ENCODE results near the gene PLD6. TPM values are rescaled to one million over a fixed set of nuclear protein-coding genes. Genes with fewer than 3 reads are reported as not detected.
A peak's percentile ranks its signal among the peaks of the same experiment; 100 is the strongest.
"Not testable (repeated sequence)": the region's sequence is repeated elsewhere in the genome, so short reads cannot be mapped to it uniquely, and the experiment has no call there.

PLD6 gene
- total RNA-seq, 1 donor from 2014 or later: 1.2 TPM

GRCh38 chr17:17186051-17186450 lies 20.1 kb downstream of the PLD6 start:
- H3K27ac Mint-ChIP-seq: peak overlapping the region; percentile 67

GRCh38 chr17:17184985-17185757 lies 21.0 kb downstream of the PLD6 start:
- not testable (repeated sequence) for DNase-seq (ENCODE audit: low spot score, unreplicated experiment); H3K9me3 Mint-ChIP-seq (ENCODE audit: low read depth); H3K27ac Mint-ChIP-seq; H3K4me3 Mint-ChIP-seq (ENCODE audit: low read depth); H3K27me3 Mint-ChIP-seq
- H3K4me1 Mint-ChIP-seq (ENCODE audit: low read depth): peaks cover 27% of the 10 kb centered on the region
- H3K36me3 Mint-ChIP-seq (ENCODE audit: insufficient read depth): peaks cover 25% of the 10 kb centered on the region

More at GRCh38 chr17:17186051-17186450, 20.1 kb downstream of the PLD6 start:
- Mint-ChIP-seq H3K4me3 (ENCODE audit: low read depth) (no peak overlapping the region), H3K4me1 (ENCODE audit: low read depth) (peaks cover 27% of the 10 kb centered on the region), H3K36me3 (ENCODE audit: insufficient read depth) (peaks cover 20% of the 10 kb centered on the region), H3K27me3 (no peaks in the 10 kb centered on the region), H3K9me3 (ENCODE audit: low read depth) (no peaks in the 10 kb centered on the region)
- DNase-seq (ENCODE audit: low spot score, unreplicated experiment): no peak
- TF ChIP-seq CTCF (IDR thresholded peaks at IDR 0.05; ENCODE audit: unreplicated experiment): no peak

GRCh38 chr17:17183744-17184143 lies 22.4 kb downstream of the PLD6 start:
- DNase-seq (ENCODE audit: low spot score, unreplicated experiment): no peak

GRCh38 chr17:17182598-17183136 lies 23.5 kb downstream of the PLD6 start:
- Mint-ChIP-seq H3K4me1 (ENCODE audit: low read depth) (peaks cover 25% of the 10 kb centered on the region), H3K9me3 (ENCODE audit: low read depth) (no peaks in the 10 kb centered on the region), H3K4me3 (ENCODE audit: low read depth) (no peak overlapping the region), H3K27ac (no peak overlapping the region), H3K27me3 (no peaks in the 10 kb centered on the region), H3K36me3 (ENCODE audit: insufficient read depth) (peaks cover 24% of the 10 kb centered on the region)
- DNase-seq (ENCODE audit: low spot score, unreplicated experiment): no peak
- no peak for TF ChIP-seq CTCF (IDR thresholded peaks at IDR 0.05; ENCODE audit: unreplicated experiment)

More at GRCh38 chr17:17183744-17184143, 22.4 kb downstream of the PLD6 start:
- Mint-ChIP-seq H3K36me3 (ENCODE audit: insufficient read depth) (peaks cover 27% of the 10 kb centered on the region), H3K27ac (no peak overlapping the region), H3K4me3 (ENCODE audit: low read depth) (no peak overlapping the region), H3K9me3 (ENCODE audit: low read depth) (no peaks in the 10 kb centered on the region), H3K27me3 (no peaks in the 10 kb centered on the region), H3K4me1 (ENCODE audit: low read depth) (peaks cover 25% of the 10 kb centered on the region)
- TF ChIP-seq CTCF (IDR thresholded peaks at IDR 0.05; ENCODE audit: unreplicated experiment): no peak

- H3K36me3 Mint-ChIP-seq (ENCODE audit: insufficient read depth): peaks cover 26% of the 10 kb centered on the region
Observed at GRCh38 chr17:17181666-17182597, 24.2 kb downstream of the PLD6 start.

More at GRCh38 chr17:17181666-17182597, 24.2 kb downstream of the PLD6 start:
- no peak for TF ChIP-seq CTCF (IDR thresholded peaks at IDR 0.05; ENCODE audit: unreplicated experiment)
- Mint-ChIP-seq H3K4me1 (ENCODE audit: low read depth) (peaks cover 20% of the 10 kb centered on the region), H3K27me3 (no peaks in the 10 kb centered on the region), H3K4me3 (ENCODE audit: low read depth) (no peak overlapping the region), H3K9me3 (ENCODE audit: low read depth) (no peaks in the 10 kb centered on the region), H3K27ac (no peak overlapping the region)
- DNase-seq (ENCODE audit: low spot score, unreplicated experiment): no peak
